Aorta (tissue), 5 donors: ENCODE measurements around the gene DERL3. TPM values are rescaled to one million over a fixed set of nuclear protein-coding genes. Genes with fewer than 3 reads are reported as not detected.

Experiments
- ATAC-seq: fragments of 200-7000 bp; cut with Tn5 transposase; one replicate; pipeline ENCODE4 v1.9.1; 2022; ENCODE audit warnings: moderate library complexity; ENCODE audit not compliant: low FRiP score
- DNase-seq, 2 donors: peaks; one replicate each; pipeline ENCODE4 v3.0.0-alpha.2; 2020
- H3K27ac ChIP-seq, 2 donors: one replicate each; pipeline ENCODE4 v1.5.1; 2013; ENCODE audit warnings: low read length in 2 of 2, mild to moderate bottlenecking in 2 of 2, moderate library complexity in 2 of 2, control low read depth in 1 of 2, inconsistent platforms in 1 of 2, low read depth in 1 of 2
- H3K27me3 ChIP-seq, 2 donors: one replicate each; pipeline ENCODE4 v1.6.1; 2013; ENCODE audit warnings: control low read depth in 1 of 2, low read length in 1 of 2, mild to moderate bottlenecking in 1 of 2, moderate library complexity in 1 of 2; ENCODE audit not compliant: insufficient read depth in 2 of 2, control insufficient read depth in 1 of 2
- H3K36me3 ChIP-seq, 2 donors: one replicate each; pipeline ENCODE4 v1.6.1; 2013; ENCODE audit warnings: control low read depth in 1 of 2, low read length in 1 of 2, mild to moderate bottlenecking in 1 of 2; ENCODE audit not compliant: insufficient read depth in 2 of 2, control insufficient read depth in 1 of 2
- H3K4me1 ChIP-seq, 2 donors: one replicate each; pipeline ENCODE4 v1.6.1; 2013; ENCODE audit warnings: low read length in 2 of 2, control low read depth in 1 of 2, mild to moderate bottlenecking in 1 of 2, moderate library complexity in 1 of 2; ENCODE audit not compliant: insufficient read depth in 2 of 2, control insufficient read depth in 1 of 2
- H3K4me3 ChIP-seq, 2 donors: one replicate each; pipeline ENCODE4 v1.5.1; 2013; ENCODE audit warnings: low read length in 2 of 2, control low read depth in 1 of 2, mild to moderate bottlenecking in 1 of 2
- H3K9me3 ChIP-seq: one replicate; pipeline ENCODE4 v1.6.1; 2013; ENCODE audit warnings: mild to moderate bottlenecking, low read length; ENCODE audit not compliant: control insufficient read depth
- WGBS, 2 donors: extraction: QIAGEN DNeasy Blood & Tissue Kit; methylation state at CpG; one replicate each; pipeline ENCODE4 v1.1.7; 2013; 5-methylcytosine and 5-hydroxymethylcytosine counted together
- intact Hi-C, 2 donors: fragments of 100-400 bp; cut with DNase I; formaldehyde crosslinking; loops; one replicate each; pipeline versions ENCODE4 v1.14.2 to v1.15.0; 2022
- polyA plus RNA-seq, 2 donors: library from polyadenylated mRNA; stranded (reverse); fragments of 200-250 nt; gene quantifications; one replicate each; pipeline ENCODE4 v1.2.3, GENCODE V29; 2013
- total RNA-seq, 2 donors: library from RNA; stranded (reverse); fragmentation: NEBNext Ultra II Directional; extraction: Animal tissue kit (Norgen Biotek cat#: 25700); gene quantifications; one replicate each; pipeline ENCODE4 v1.2.1, GENCODE V29; 2021
- donor health status: healthy with polysubstance abuse.
- donor health status: Bipolar disorder and iron deficiency.
- donor health status: DM: no; HTN: no; CAD: no.
- donor health status: DM: no; HTN: no; CAD: no.
- donor health status: DM: yes; HTN: yes; CAD: no.

Gene DERL3
- total and polyA plus RNA-seq, 4 donors, result 1.4 to 6.1 (median 2.9) TPM

- peaks cover 0 to 3% of the 10 kb centered on the region in 2 donors for H3K36me3 ChIP-seq
- intact Hi-C loops, result no loop called here
Measured at GRCh38 chr22:23820748-23821211, 18.0 kb downstream of the DERL3 start.

GRCh38 chr22:23818541-23818940 is 20.3 kb downstream of the DERL3 start:
- DNase-seq (peak in 1 of 2 donors; percentile 6), ATAC-seq (no peak)
- Histone ChIP-seq H3K36me3 (peaks cover 0 to 3% of the 10 kb centered on the region in 2 donors), H3K27ac (no peak overlapping the region), H3K9me3 (no peaks in the 10 kb centered on the region), H3K4me1 (no peaks in the 10 kb centered on the region), H3K4me3 (no peak overlapping the region), H3K27me3 (no peaks in the 10 kb centered on the region)
- WGBS, 2 donors, result 74 to 84% methylated on average over 2 of the region's 2 CpGs
- intact Hi-C loops, result no loop called here

More at GRCh38 chr22:23820748-23821211, 18.0 kb downstream of the DERL3 start:
- Histone ChIP-seq H3K27ac (no peak overlapping the region), H3K9me3 (no peaks in the 10 kb centered on the region), H3K4me3 (no peak overlapping the region), H3K27me3 (no peaks in the 10 kb centered on the region), H3K4me1 (no peaks in the 10 kb centered on the region)
- ATAC-seq (no peak), DNase-seq (peak; percentile 6 to 51)
- WGBS, 2 donors, result 48 to 69% methylated on average over 4 of the region's 4 CpGs

GRCh38 chr22:23817146-23817545 is 21.7 kb downstream of the DERL3 start:
- intact Hi-C loops, result no loop called here
- 87 to 97% methylated on average over 6 of the region's 6 CpGs for WGBS, 2 donors
- Histone ChIP-seq H3K27ac (no peak overlapping the region), H3K4me3 (no peak overlapping the region), H3K9me3 (no peaks in the 10 kb centered on the region), H3K27me3 (no peaks in the 10 kb centered on the region), H3K4me1 (no peaks in the 10 kb centered on the region), H3K36me3 (peaks cover 0 to 3% of the 10 kb centered on the region in 2 donors)
- DNase-seq, result peak in 1 of 2 donors; percentile 17
- no peak for ATAC-seq

GRCh38 chr22:23816156-23816976 is 22.4 kb downstream of the DERL3 start:
- 82 to 86% methylated on average over 18 of the region's 18 CpGs for WGBS, 2 donors
- no peak for ATAC-seq

GRCh38 chr22:23815541-23816155 is 23.2 kb downstream of the DERL3 start:
- DNase-seq (peak in 1 of 2 donors; percentile 16), ATAC-seq (no peak)
- intact Hi-C loops, result no loop called here
- Histone ChIP-seq H3K27me3 (no peaks in the 10 kb centered on the region), H3K9me3 (no peaks in the 10 kb centered on the region), H3K4me1 (no peaks in the 10 kb centered on the region), H3K27ac (no peak overlapping the region), H3K4me3 (no peak overlapping the region), H3K36me3 (peaks cover 0 to 3% of the 10 kb centered on the region in 2 donors)
- WGBS, 2 donors, result 75 to 78% methylated on average over 10 of the region's 10 CpGs

More at GRCh38 chr22:23816156-23816976, 22.4 kb downstream of the DERL3 start:
- Histone ChIP-seq H3K36me3 (peaks cover 0 to 3% of the 10 kb centered on the region in 2 donors), H3K4me1 (no peaks in the 10 kb centered on the region), H3K4me3 (no peak overlapping the region), H3K9me3 (no peaks in the 10 kb centered on the region), H3K27ac (no peak overlapping the region), H3K27me3 (no peaks in the 10 kb centered on the region)
- intact Hi-C loops, result no loop called here
- DNase-seq, result peak in 1 of 2 donors; percentile 23

GRCh38 chr22:23812378-23812777 is 26.4 kb downstream of the DERL3 start:
- Histone ChIP-seq H3K27me3 (no peaks in the 10 kb centered on the region), H3K27ac (no peak overlapping the region), H3K4me3 (no peak overlapping the region), H3K36me3 (peaks cover 0 to 3% of the 10 kb centered on the region in 2 donors), H3K4me1 (no peaks in the 10 kb centered on the region), H3K9me3 (no peaks in the 10 kb centered on the region)
- 94 to 95% methylated on average over 4 of the region's 4 CpGs for WGBS, 2 donors
- ATAC-seq (no peak), DNase-seq (no peak)
- intact Hi-C loops, result no loop called here

GRCh38 chr22:23806837-23807236 is 32.0 kb downstream of the DERL3 start:
- ATAC-seq (no peak), DNase-seq (no peak)
- H3K36me3 ChIP-seq, result peaks cover 4 to 16% of the 10 kb centered on the region in 2 donors
- intact Hi-C loops, result no loop called here
- H3K27me3 ChIP-seq, result no peaks in the 10 kb centered on the region
- no peaks in the 10 kb centered on the region for H3K4me1 ChIP-seq
- WGBS, 2 donors, result 86 to 92% methylated on average over 1 of the region's 1 CpG
- H3K9me3 ChIP-seq, result no peaks in the 10 kb centered on the region
- no peak overlapping the region for H3K27ac ChIP-seq
- no peak overlapping the region for H3K4me3 ChIP-seq

GRCh38 chr22:23804781-23805291 is 34.0 kb downstream of the DERL3 start:
- 77 to 83% methylated on average over 12 of the region's 12 CpGs for WGBS, 2 donors
- intact Hi-C loops, result no loop called here
- ATAC-seq, result no peak
- H3K4me3 ChIP-seq, result no peak overlapping the region
- H3K36me3 ChIP-seq, result peaks cover 4 to 23% of the 10 kb centered on the region in 2 donors
- H3K4me1 ChIP-seq, result no peaks in the 10 kb centered on the region
- no peaks in the 10 kb centered on the region for H3K9me3 ChIP-seq
- peak; percentile 35 to 61 for DNase-seq
- no peaks in the 10 kb centered on the region for H3K27me3 ChIP-seq
- no peak overlapping the region for H3K27ac ChIP-seq
